Endothelial cell of umbilical vein (primary cell): ENCODE measurements around the gene DGKD. TPM values are rescaled to one million over a fixed set of nuclear protein-coding genes. Genes with fewer than 3 reads are reported as not detected.

Source experiments
- BruUV-seq: library from RNA; stranded (reverse); fragments of 400-500 nt; replicated peaks from 2 replicates; lab custom pipeline; 2021; lab: Mats Ljungman, UMichigan
- CTCF ChIA-PET: fragments of 300-600, 350-600 bp; sonication (Branson Sonifier 250); formaldehyde crosslinking; loops from one replicate; lab custom pipeline; 2021; ENCODE audit warnings: antibody characterized with exemption, inconsistent platforms; lab: Charles Lee
- POLR2A ChIA-PET: fragments of 300-600, 350-600 bp; sonication (Branson Sonifier 250); formaldehyde crosslinking; loops from one replicate; lab custom pipeline; 2021; ENCODE audit warnings: antibody characterized with exemption, inconsistent platforms; lab: Charles Lee
- DNase-seq: peaks from one replicate; pipeline ENCODE4 v3.0.0-alpha.2; 2011; ENCODE audit warnings: low read depth, low spot score
- FAIRE-seq: peaks from 2 replicates; lab custom pipeline; 2011; peaks lifted over from hg19 to GRCh38; lab: Jason Lieb, UNC
- H2AFZ ChIP-seq: 2 replicates; pipeline ENCODE4 v1.6.0; 2012; ENCODE audit warnings: low read depth, low read length, control low read depth, inconsistent platforms
- H3K27ac ChIP-seq: 2 replicates; pipeline ENCODE4 v1.5.1; 2011; ENCODE audit warnings: low read depth, mild to moderate bottlenecking, control low read depth, low read length, moderate library complexity; ENCODE audit not compliant: insufficient read depth
- H3K27me3 ChIP-seq, 2 experiments: 2 replicates each; pipeline versions ENCODE4 v1.6.0 to v1.6.1; 2011; ENCODE audit warnings: low read length in 2 of 2, mixed read lengths in 1 of 2; ENCODE audit not compliant: control insufficient read depth in 2 of 2, insufficient read depth in 2 of 2
- H3K36me3 ChIP-seq, 2 experiments: 2 replicates in 1 of 2; 3 replicates in 1 of 2; pipeline ENCODE4 v1.5.1; 2011; ENCODE audit warnings: low read length in 2 of 2, mild to moderate bottlenecking in 1 of 2, moderate library complexity in 1 of 2; ENCODE audit not compliant: control insufficient read depth in 2 of 2, insufficient read depth in 2 of 2; ENCODE audit errors: extremely low read depth in 1 of 2
- H3K4me1 ChIP-seq: 3 replicates; pipeline ENCODE4 v1.5.1; 2011; ENCODE audit warnings: mild to moderate bottlenecking, low read length; ENCODE audit not compliant: control insufficient read depth, insufficient read depth; ENCODE audit errors: extremely low read depth
- H3K4me2 ChIP-seq: 2 replicates; pipeline ENCODE4 v1.6.1; 2011; ENCODE audit warnings: low read length, control low read depth, mixed read lengths; ENCODE audit not compliant: insufficient read depth
- H3K4me3 ChIP-seq, 3 experiments: fragments of 200-600 bp in 1 of 3; sonication (generic), shearing (Covaris generic) in 1 of 3; replicated peaks in 1 of 3; 2 replicates each; pipeline ENCODE4 v1.5.1; 2011 to 2016; ENCODE audit warnings: control low read depth in 3 of 3, low read length in 3 of 3, mild to moderate bottlenecking in 2 of 3, inconsistent platforms in 1 of 3, low read depth in 1 of 3, moderate library complexity in 1 of 3; ENCODE audit not compliant: insufficient read depth in 1 of 3
- H3K79me2 ChIP-seq: 2 replicates; pipeline ENCODE4 v1.6.0; 2012; ENCODE audit warnings: low read length, inconsistent platforms; ENCODE audit not compliant: control insufficient read depth, insufficient read depth
- H3K9ac ChIP-seq: replicated peaks from 2 replicates; pipeline ENCODE3; 2011; ENCODE audit warnings: low read length, control low read depth; ENCODE audit not compliant: insufficient read depth; ENCODE audit errors: extremely low read depth
- H3K9me1 ChIP-seq: replicated peaks from 3 replicates; pipeline ENCODE4 v1.6.0; 2011; ENCODE audit warnings: mild to moderate bottlenecking, low read length; ENCODE audit not compliant: control insufficient read depth, insufficient read depth; ENCODE audit errors: extremely low read depth
- H3K9me3 ChIP-seq: replicated peaks from 2 replicates; pipeline ENCODE4 v1.5.1; 2012; ENCODE audit warnings: low read length, inconsistent platforms; ENCODE audit not compliant: control insufficient read depth, insufficient read depth
- H4K20me1 ChIP-seq: replicated peaks from 2 replicates; pipeline ENCODE3; 2011; ENCODE audit warnings: mild to moderate bottlenecking, low read length; ENCODE audit not compliant: control insufficient read depth, insufficient read depth; ENCODE audit errors: extremely low read depth
- EZH2 ChIP-seq: IDR thresholded peaks from 2 replicates; pipeline ENCODE4 v1.6.1; 2012; ENCODE audit warnings: borderline replicate concordance, low read depth, mild to moderate bottlenecking, moderate library complexity, low read length, inconsistent platforms; ENCODE audit not compliant: severe bottlenecking
- FOS ChIP-seq: IDR thresholded peaks from 2 replicates; pipeline ENCODE4 v1.6.1; 2011; ENCODE audit warnings: mild to moderate bottlenecking, low read length, moderate library complexity, borderline replicate concordance; ENCODE audit not compliant: insufficient read depth
- GATA2 ChIP-seq: IDR thresholded peaks from 2 replicates; pipeline ENCODE4 v1.7.0; 2011; ENCODE audit warnings: low read depth, mild to moderate bottlenecking, moderate library complexity, mixed read lengths, low read length; ENCODE audit not compliant: insufficient read length, insufficient read depth
- MYC ChIP-seq: IDR thresholded peaks from one replicate; pipeline ENCODE4 v1.6.1; 2011; ENCODE audit warnings: mild to moderate bottlenecking, low read depth, low read length
- POLR2A ChIP-seq: IDR thresholded peaks from 2 replicates; pipeline ENCODE4 v1.6.1; 2012; ENCODE audit warnings: low read depth, mild to moderate bottlenecking, control low read depth, low read length
- POLR2AphosphoS5 ChIP-seq: IDR thresholded peaks from 2 replicates; pipeline ENCODE4 v1.6.1; 2012; ENCODE audit warnings: low read depth, mild to moderate bottlenecking, control low read depth, low read length, moderate library complexity; ENCODE audit not compliant: insufficient read depth
- dilution Hi-C: fragments of 300-500 bp; cut with MboI; formaldehyde crosslinking; loops from one replicate; pipeline ENCODE4 v1.15.0; 2019; ENCODE audit warnings: low sequenced_read_pairs; ENCODE audit not compliant: extremely low pct_ligation_motif_present
- intact Hi-C: fragments of 100-400 bp; cut with micrococcal nuclease; formaldehyde crosslinking; loops from one replicate; pipeline ENCODE4 v1.10.0; 2022
- polyA plus RNA-seq, 4 experiments: library from polyadenylated mRNA; depleted of rRNA in 3 of 4; stranded (reverse) in 3 of 4; unstranded in 1 of 4; fragments of >200 nt; gene quantifications; 2 replicates each; pipeline versions ENCODE4 v1.2.1 to v1.2.3, GENCODE V29; 2011 to 2012; ENCODE audit warnings: missing spikeins in 1 of 4
- total RNA-seq: library from RNA; stranded (reverse); gene quantifications from 2 replicates; pipeline ENCODE4 v1.2.3, GENCODE V29; 2021
- TF ChIP-seq, protein P1 (sequence below): IDR thresholded peaks from 2 replicates; pipeline ENCODE4 v1.6.1; 2011; ENCODE audit not compliant: insufficient read depth, insufficient read length
- TF ChIP-seq, protein P2 (sequence below), 2 donors: IDR thresholded peaks; 1 replicate in 1 of 2; 2 replicates in 1 of 2; pipeline ENCODE4 v1.5.1; 2011; ENCODE audit warnings: low read length in 2 of 2, mild to moderate bottlenecking in 2 of 2, moderate library complexity in 2 of 2, control low read depth in 1 of 2, inconsistent platforms in 1 of 2, low read depth in 1 of 2; ENCODE audit not compliant: insufficient read depth in 1 of 2; ENCODE audit errors: extremely low read depth in 1 of 2

DGKD gene
- total and polyA plus RNA-seq, 2 donors (not counting 3 experiments of a cell fraction or from before 2014, with no cell fraction given), result 10.8 to 36.6 TPM

DNA sequence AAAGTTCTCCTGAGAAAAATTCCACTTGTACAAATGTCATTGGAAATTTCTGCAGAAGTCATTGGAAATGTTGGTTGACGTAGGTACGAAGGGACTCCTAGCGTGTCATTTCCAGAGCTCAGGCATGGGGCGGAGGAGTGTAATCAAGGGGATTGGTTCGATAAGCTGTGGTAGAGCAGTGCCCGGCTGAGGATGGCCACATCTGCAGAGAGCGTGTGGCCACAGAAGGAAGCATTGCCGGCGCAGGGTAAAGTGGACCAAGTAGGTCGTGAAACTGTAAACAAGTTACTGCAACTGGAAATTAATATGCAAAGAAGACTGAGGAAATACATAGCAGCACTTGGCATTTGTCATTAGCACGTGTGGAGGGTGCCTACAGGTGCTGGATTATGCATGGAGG is 101.8 kb downstream of the DGKD start:
- Histone ChIP-seq H3K4me3 (no peak overlapping the region), H4K20me1 (no peaks in the 10 kb centered on the region), H3K9me1 (no peaks in the 10 kb centered on the region), H3K9ac (no peak overlapping the region), H3K4me2 (no peak overlapping the region), H3K9me3 (no peaks in the 10 kb centered on the region), H3K36me3 (peaks cover 0 to 15% of the 10 kb centered on the region in 2 experiments), H3K27me3 (no peaks in the 10 kb centered on the region), H3K4me1 (no peaks in the 10 kb centered on the region), H3K27ac (no peak overlapping the region), H3K79me2 (no peaks in the 10 kb centered on the region), H2AFZ (no peak overlapping the region)
- DNase-seq, result no peak
- FAIRE-seq, result no peak
- ChIA-PET CTCF (interaction anchor here (1.5 kb wide), 1 partner anchor 52 kb away, joined by 3 read pairs; no protein-coding TSS in a partner anchor), POLR2A (no interaction called here)
- no TSS peak for BruUV-seq
- intact Hi-C loops, result no loop called here
- dilution Hi-C loops, result no loop called here
- TF ChIP-seq FOS, result no peak

DNA sequence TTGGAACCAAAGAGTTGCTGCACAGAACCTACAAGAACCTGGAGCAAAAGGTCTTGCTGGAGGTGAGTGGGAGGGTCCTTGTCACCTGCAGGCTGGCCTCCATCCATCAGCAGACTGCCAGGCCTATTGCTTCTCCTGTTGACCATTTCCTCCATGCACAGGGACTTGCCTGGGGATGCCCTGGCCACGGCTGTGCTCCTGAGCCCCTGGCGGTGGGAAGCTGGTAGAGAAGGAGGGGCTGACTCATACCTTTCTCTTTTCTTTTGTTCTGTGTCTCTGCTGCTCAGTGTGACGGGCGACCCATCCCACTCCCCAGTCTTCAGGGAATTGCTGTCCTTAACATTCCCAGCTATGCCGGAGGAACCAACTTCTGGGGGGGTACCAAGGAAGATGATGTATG is 102.6 kb downstream of the DGKD start:
- Histone ChIP-seq H3K4me3 (no peak overlapping the region), H3K9ac (no peak overlapping the region), H3K27ac (no peak overlapping the region), H3K27me3 (no peaks in the 10 kb centered on the region), H3K79me2 (no peaks in the 10 kb centered on the region), H3K9me1 (no peaks in the 10 kb centered on the region), H2AFZ (no peak overlapping the region), H3K36me3 (peaks cover 0 to 14% of the 10 kb centered on the region in 2 experiments), H3K9me3 (no peaks in the 10 kb centered on the region), H3K4me2 (no peak overlapping the region), H3K4me1 (no peaks in the 10 kb centered on the region), H4K20me1 (no peaks in the 10 kb centered on the region)
- DNase-seq, result no peak
- intact Hi-C loops, result no loop called here
- dilution Hi-C loops, result no loop called here
- FAIRE-seq, result no peak
- BruUV-seq, result no TSS peak
- TF ChIP-seq POLR2A, result no peak
- TF ChIP-seq, protein P1, sequence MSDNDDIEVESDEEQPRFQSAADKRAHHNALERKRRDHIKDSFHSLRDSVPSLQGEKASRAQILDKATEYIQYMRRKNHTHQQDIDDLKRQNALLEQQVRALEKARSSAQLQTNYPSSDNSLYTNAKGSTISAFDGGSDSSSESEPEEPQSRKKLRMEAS, result no peak
- TF ChIP-seq, protein P2, sequence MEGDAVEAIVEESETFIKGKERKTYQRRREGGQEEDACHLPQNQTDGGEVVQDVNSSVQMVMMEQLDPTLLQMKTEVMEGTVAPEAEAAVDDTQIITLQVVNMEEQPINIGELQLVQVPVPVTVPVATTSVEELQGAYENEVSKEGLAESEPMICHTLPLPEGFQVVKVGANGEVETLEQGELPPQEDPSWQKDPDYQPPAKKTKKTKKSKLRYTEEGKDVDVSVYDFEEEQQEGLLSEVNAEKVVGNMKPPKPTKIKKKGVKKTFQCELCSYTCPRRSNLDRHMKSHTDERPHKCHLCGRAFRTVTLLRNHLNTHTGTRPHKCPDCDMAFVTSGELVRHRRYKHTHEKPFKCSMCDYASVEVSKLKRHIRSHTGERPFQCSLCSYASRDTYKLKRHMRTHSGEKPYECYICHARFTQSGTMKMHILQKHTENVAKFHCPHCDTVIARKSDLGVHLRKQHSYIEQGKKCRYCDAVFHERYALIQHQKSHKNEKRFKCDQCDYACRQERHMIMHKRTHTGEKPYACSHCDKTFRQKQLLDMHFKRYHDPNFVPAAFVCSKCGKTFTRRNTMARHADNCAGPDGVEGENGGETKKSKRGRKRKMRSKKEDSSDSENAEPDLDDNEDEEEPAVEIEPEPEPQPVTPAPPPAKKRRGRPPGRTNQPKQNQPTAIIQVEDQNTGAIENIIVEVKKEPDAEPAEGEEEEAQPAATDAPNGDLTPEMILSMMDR (IDR thresholded peaks at IDR 0.05; ENCODE audit: extremely low read depth in 1 of 2, insufficient read depth in 1 of 2, low read depth in 1 of 2, low read length in 2 of 2), result no peak
- no peak for TF ChIP-seq FOS
- no peak for TF ChIP-seq POLR2AphosphoS5
- TF ChIP-seq EZH2, result no peak
- TF ChIP-seq GATA2, result no peak
- no peak for TF ChIP-seq MYC
- POLR2A ChIA-PET, result no interaction called here
- CTCF ChIA-PET, result interaction anchor here (1.2 kb wide), 1 partner anchor 14 kb away, joined by 4 read pairs; no protein-coding TSS in a partner anchor
